Activated CD4-positive, alpha-beta memory T cell treated with anti-CD3 and anti-CD28 coated beads, Interleukin-2, amount 10 ng/mL, durations not matched to agents 7 days and 5 days (primary cell): ENCODE measurements around the gene HIVEP3. TPM values are rescaled to one million over a fixed set of nuclear protein-coding genes. Genes with fewer than 3 reads are reported as not detected.

Experiments
- CTCF ChIA-PET: fragments of 350-600 bp; sonication (Branson Sonifier 250); formaldehyde crosslinking; loops from one replicate; lab custom pipeline; 2021; ENCODE audit warnings: antibody characterized with exemption, inconsistent platforms; lab: Charles Lee
- POLR2A ChIA-PET: fragments of 350-600 bp; sonication (Branson Sonifier 250); formaldehyde crosslinking; loops from one replicate; lab custom pipeline; 2021; ENCODE audit warnings: antibody characterized with exemption; lab: Charles Lee
- DNase-seq: peaks from one replicate; pipeline ENCODE4 v3.0.0-alpha.2; 2020
- H3K27ac Mint-ChIP-seq: one replicate; pipeline ENCODE4 v1.8.0; 2021; ENCODE audit warnings: mild to moderate bottlenecking, mixed read lengths
- H3K27me3 Mint-ChIP-seq: one replicate; pipeline ENCODE4 v1.8.0; 2021; ENCODE audit warnings: mixed read lengths
- H3K36me3 Mint-ChIP-seq: one replicate; pipeline ENCODE4 v1.8.0; 2021; ENCODE audit warnings: low read depth, mixed read lengths
- H3K4me1 Mint-ChIP-seq: one replicate; pipeline ENCODE4 v1.8.0; 2021; ENCODE audit warnings: mixed read lengths
- H3K4me3 Mint-ChIP-seq: one replicate; pipeline ENCODE4 v1.8.0; 2021; ENCODE audit warnings: mild to moderate bottlenecking, mixed read lengths
- H3K9me3 Mint-ChIP-seq: one replicate; pipeline ENCODE4 v1.8.0; 2021; ENCODE audit warnings: mixed read lengths
- total RNA-seq, 2 experiments: library from RNA; stranded (reverse); gene quantifications; one replicate each; pipeline ENCODE4 v1.2.3, GENCODE V29; 2021

The HIVEP3 gene
- total RNA-seq, 2 experiments from 2014 or later, result 27.8 to 28.8 TPM

DNA sequence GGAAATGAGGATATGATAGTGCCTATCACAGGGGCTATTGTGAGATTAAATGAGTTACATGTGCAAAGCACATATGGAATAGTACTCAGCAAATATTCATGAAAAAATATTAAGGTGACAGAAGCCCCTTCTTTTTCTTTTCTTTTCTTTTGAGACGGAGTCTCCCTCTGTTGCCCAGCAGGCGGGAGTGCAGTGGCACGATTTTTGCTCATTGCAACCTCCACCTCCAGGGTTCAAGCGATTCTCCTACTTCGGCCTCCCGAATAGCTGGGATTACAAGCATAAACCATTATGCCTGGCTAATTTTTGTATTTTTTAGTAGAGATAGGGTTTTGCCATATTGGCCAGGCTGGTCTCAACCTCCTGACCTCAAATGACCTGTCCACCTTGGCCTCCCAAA is 139.4 kb downstream of the HIVEP3 start:
- ChIA-PET CTCF (no interaction called here), POLR2A (no interaction called here)
- H3K4me1 Mint-ChIP-seq, result peaks cover 16% of the 10 kb centered on the region
- H3K9me3 Mint-ChIP-seq, result peaks cover 10% of the 10 kb centered on the region
- no peak overlapping the region for H3K4me3 Mint-ChIP-seq
- H3K27ac Mint-ChIP-seq, result no peak overlapping the region
- no peak for DNase-seq
- H3K36me3 Mint-ChIP-seq, result peaks cover 18% of the 10 kb centered on the region
- no peaks in the 10 kb centered on the region for H3K27me3 Mint-ChIP-seq

DNA sequence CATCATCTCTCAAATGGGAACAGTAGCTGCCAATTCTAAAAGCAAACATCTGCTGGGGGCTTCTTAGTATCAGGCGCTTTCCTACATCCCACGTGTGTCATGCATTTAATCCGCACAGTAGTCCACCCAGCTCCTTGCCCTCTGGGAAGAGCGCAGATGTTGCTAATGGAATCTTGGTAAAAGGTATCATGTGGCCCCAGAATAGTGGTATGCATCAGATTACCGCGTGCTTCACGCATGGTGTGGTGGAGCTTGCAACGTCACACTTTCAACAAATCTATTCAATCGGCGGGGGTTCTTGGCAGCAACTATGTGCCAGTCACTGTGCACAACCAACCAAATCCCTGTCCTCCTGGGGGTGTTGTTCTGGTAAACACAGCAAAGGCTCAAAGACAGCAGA is 141.0 kb downstream of the HIVEP3 start:
- DNase-seq, result no peak
- no peaks in the 10 kb centered on the region for H3K27me3 Mint-ChIP-seq
- peaks cover 5% of the 10 kb centered on the region for H3K36me3 Mint-ChIP-seq
- no peak overlapping the region for H3K4me3 Mint-ChIP-seq
- H3K27ac Mint-ChIP-seq, result no peak overlapping the region
- ChIA-PET POLR2A (interaction anchor here (1.1 kb wide), 1 partner anchor 12 kb away, joined by 5 read pairs; no protein-coding TSS in a partner anchor), CTCF (no interaction called here)
- peaks cover 2% of the 10 kb centered on the region for H3K9me3 Mint-ChIP-seq
- peaks cover 5% of the 10 kb centered on the region for H3K4me1 Mint-ChIP-seq

DNA sequence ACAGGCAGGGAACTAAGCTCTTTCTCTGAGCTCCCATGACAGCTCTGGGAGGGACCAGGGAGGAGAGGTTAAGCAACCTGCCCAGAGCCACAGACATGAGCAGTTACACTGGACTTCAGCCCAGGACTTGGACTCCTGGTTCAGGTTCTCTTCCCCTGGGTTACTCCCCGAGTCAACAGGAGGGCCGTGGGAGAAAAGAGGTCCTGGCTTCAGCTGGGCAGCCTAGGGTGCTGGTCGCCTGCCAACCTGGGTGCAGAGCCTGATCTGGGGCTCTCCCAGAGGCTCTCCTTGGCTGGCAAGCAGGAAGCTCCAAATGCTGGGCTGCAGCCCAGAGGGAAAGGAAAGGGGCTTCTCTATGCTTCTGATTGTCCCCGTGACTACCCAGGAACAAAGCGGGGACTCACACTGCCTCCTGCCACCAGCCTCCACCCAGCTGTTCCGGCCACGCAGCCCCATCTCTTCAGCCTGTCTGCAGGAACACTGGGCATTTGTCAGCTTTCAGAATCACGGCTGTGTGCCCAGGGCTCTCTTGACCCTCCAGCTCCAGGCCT is 141.8 kb downstream of the HIVEP3 start:
- Mint-ChIP-seq H3K27me3 (no peaks in the 10 kb centered on the region), H3K9me3 (peaks cover under 1% of the 10 kb centered on the region), H3K36me3 (peaks cover 2% of the 10 kb centered on the region), H3K27ac (no peak overlapping the region), H3K4me3 (no peak overlapping the region), H3K4me1 (peaks cover under 1% of the 10 kb centered on the region)
- DNase-seq, result no peak
- ChIA-PET POLR2A (interaction anchor here (1.1 kb wide), 1 partner anchor 13 kb away, joined by 5 read pairs; no protein-coding TSS in a partner anchor), CTCF (no interaction called here)

DNA sequence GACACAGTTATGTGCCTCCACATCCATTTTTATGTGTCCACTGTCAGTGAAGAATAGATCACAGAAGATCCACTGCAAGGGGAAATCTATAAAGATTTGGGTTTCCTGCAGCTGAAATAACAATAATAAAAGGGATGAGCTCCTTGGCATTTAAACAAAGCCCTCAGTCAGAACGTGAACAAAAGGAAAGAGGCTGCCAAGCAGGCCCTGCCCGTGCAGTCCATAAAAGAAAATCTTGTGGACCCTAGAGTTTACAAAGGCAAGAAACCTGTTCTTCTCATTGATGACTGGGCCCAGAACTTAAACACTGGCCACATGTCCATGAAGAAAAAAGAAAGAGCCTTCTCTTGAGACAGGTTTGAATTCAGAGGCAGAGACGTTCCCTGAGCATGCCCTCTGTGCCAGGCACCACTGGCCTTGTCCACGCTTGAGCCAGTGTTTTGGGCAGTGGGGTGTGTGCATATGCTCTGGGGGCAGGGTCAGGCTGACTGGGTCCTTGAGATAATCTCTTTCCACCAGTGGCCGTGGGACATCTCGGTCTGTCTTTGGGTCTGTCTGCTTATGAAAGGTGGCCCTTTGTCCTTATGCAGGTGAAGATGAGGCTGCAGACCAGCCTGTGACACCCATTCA is 142.7 kb downstream of the HIVEP3 start:
- no peaks in the 10 kb centered on the region for H3K4me1 Mint-ChIP-seq
- H3K4me3 Mint-ChIP-seq, result no peak overlapping the region
- no peaks in the 10 kb centered on the region for H3K9me3 Mint-ChIP-seq
- no peaks in the 10 kb centered on the region for H3K36me3 Mint-ChIP-seq
- ChIA-PET POLR2A (no interaction called here), CTCF (interaction anchor here (0.6 kb wide), 1 partner anchor 961 kb away, joined by 3 read pairs; no protein-coding TSS in a partner anchor)
- H3K27ac Mint-ChIP-seq, result no peak overlapping the region
- no peak for DNase-seq
- H3K27me3 Mint-ChIP-seq, result no peaks in the 10 kb centered on the region

DNA sequence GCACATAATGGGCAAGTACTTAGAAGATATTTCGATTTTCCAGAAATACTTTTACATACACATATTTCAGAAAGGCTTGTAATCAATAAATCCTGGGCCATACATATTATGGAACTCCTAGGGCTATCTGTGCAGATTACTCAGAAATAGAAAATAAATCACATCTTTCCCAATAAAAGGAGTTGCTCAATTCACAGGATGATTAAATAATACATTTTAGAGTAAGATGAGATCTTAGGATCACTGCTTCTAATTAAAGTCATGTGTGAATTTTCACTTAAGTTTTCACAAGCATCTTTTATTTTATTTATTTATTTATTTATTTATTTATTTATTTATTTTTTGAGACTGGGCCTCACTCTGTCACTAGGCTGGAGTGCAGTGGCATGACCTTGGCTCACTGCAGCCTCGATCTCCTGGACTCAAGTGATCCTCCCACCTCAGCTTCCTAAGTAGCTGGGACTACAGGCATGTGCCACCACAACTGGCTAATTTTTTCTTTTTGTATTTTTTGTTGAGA is 144.2 kb downstream of the HIVEP3 start:
- POLR2A ChIA-PET, result no interaction called here
- no peaks in the 10 kb centered on the region for H3K27me3 Mint-ChIP-seq

DNA sequence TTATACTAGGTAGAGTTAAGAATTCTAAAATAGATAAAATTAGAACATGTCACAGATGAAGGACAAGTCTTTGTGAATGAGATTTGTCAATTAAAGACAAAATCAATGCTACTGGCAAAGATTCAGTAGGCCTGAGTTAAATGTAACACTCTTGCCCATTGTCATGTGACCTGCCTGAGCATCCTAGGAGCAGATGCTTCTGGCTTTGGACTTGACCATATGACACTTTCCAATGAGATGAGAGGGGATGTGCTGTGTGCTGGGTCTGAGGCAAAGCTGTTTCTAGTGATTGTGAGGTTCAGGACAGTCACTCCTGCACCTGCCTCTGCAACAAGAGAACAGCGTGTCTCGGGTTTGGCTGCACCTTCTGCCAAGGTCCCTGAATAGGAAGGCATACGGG is 144.9 kb downstream of the HIVEP3 start:
- Mint-ChIP-seq H3K9me3 (no peaks in the 10 kb centered on the region), H3K27ac (no peak overlapping the region), H3K36me3 (no peaks in the 10 kb centered on the region), H3K27me3 (no peaks in the 10 kb centered on the region), H3K4me3 (no peak overlapping the region), H3K4me1 (no peaks in the 10 kb centered on the region)
- ChIA-PET CTCF (no interaction called here), POLR2A (no interaction called here)
- no peak for DNase-seq

More for the DNA sequence above, 144.2 kb downstream of the HIVEP3 start:
- H3K27ac Mint-ChIP-seq, result no peak overlapping the region
- H3K36me3 Mint-ChIP-seq, result no peaks in the 10 kb centered on the region
- H3K4me1 Mint-ChIP-seq, result no peaks in the 10 kb centered on the region
- no peak for DNase-seq
- no peaks in the 10 kb centered on the region for H3K9me3 Mint-ChIP-seq
- H3K4me3 Mint-ChIP-seq, result no peak overlapping the region
- CTCF ChIA-PET, result no interaction called here

DNA sequence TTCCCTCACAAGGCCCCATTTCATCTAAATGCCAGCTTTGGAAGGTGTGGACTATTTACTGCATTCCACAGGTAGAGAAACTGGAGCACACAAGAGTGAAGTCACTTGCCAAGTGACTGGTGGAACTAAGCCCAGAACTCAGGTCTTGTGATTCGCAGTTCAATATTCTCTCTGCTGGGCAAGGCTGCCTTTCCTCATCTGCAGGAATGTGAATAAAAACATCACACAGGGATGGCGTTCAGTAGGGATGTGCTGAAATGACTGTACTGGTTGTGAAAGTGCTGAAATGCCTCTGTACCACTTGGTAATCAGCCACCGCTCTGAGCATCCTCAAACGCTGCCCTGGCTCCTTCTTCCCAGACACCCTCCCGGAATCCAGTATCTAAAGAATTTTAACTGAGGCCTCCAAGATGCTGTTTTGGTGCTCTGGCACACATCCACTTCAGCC is 145.6 kb downstream of the HIVEP3 start:
- ChIA-PET POLR2A (no interaction called here), CTCF (no interaction called here)
- H3K4me3 Mint-ChIP-seq, result no peak overlapping the region
- no peak for DNase-seq
- H3K27me3 Mint-ChIP-seq, result no peaks in the 10 kb centered on the region
- no peaks in the 10 kb centered on the region for H3K36me3 Mint-ChIP-seq
- H3K9me3 Mint-ChIP-seq, result no peaks in the 10 kb centered on the region
- no peak overlapping the region for H3K27ac Mint-ChIP-seq
- no peaks in the 10 kb centered on the region for H3K4me1 Mint-ChIP-seq

DNA sequence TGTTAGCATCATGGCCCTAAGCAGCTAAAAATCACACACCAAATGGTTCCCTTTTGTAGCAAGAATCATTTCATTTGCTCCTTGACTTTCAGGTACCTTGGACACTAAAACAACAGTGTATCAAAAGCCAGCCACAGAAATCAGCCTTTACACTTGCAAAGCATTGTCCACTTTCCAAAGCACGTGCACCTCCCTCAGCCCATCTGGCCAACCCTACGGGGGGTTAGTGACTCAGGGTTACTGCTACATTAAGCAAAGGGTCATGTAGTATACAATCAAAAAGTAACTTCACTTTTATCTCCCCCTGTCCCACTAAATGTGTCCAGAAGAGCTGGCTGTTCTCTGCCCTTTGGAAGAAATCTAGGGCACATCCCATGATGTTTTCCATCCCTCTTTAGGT is 149.7 kb downstream of the HIVEP3 start:
- H3K36me3 Mint-ChIP-seq, result no peaks in the 10 kb centered on the region
- no peaks in the 10 kb centered on the region for H3K9me3 Mint-ChIP-seq
- H3K27me3 Mint-ChIP-seq, result peaks cover 2% of the 10 kb centered on the region
- H3K27ac Mint-ChIP-seq, result no peak overlapping the region
- POLR2A ChIA-PET, result interaction anchor here (0.8 to 1.5 kb wide), 2 partner anchors 18 to 36 kb away, joined by 3 read pairs; no protein-coding TSS in a partner anchor
- CTCF ChIA-PET, result interaction anchor here (0.7 to 1.1 kb wide), 3 partner anchors 30 to 253 kb away, joined by 3 to 4 read pairs (median 3); no protein-coding TSS in a partner anchor
- peaks cover 3% of the 10 kb centered on the region for H3K4me1 Mint-ChIP-seq
- no peak for DNase-seq
- H3K4me3 Mint-ChIP-seq, result no peak overlapping the region

DNA sequence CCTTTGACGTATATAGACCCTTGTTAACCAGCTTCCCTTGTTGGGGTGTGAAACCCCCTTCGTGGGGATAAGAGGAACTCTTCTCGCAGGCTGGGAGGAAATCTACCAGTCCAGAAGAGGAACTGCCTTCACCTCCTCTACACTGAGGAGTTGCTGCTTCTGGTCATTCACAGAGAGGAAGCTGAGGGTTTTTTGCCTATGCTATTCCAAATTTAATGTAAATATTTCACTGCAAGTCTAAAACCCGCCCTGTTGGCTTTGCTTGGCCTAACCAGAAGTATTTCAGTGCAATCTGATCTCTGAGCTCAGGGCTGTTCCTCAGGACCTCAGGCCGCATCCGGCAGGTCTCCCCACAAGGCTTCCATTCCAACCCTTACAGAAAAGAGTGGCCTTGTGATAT is 150.1 kb downstream of the HIVEP3 start:
- H3K9me3 Mint-ChIP-seq, result no peaks in the 10 kb centered on the region
- H3K4me3 Mint-ChIP-seq, result no peak overlapping the region
- no peaks in the 10 kb centered on the region for H3K36me3 Mint-ChIP-seq
- H3K4me1 Mint-ChIP-seq, result peaks cover 3% of the 10 kb centered on the region
- H3K27ac Mint-ChIP-seq, result no peak overlapping the region
- peaks cover 3% of the 10 kb centered on the region for H3K27me3 Mint-ChIP-seq
- no peak for DNase-seq
- POLR2A ChIA-PET, result interaction anchor here (0.8 to 1.5 kb wide), 2 partner anchors 17 to 36 kb away, joined by 3 read pairs; no protein-coding TSS in a partner anchor
- CTCF ChIA-PET, result interaction anchor here (0.8 to 1.4 kb wide), 3 partner anchors 30 to 36 kb away, joined by 3 to 4 read pairs (median 3); no protein-coding TSS in a partner anchor

DNA sequence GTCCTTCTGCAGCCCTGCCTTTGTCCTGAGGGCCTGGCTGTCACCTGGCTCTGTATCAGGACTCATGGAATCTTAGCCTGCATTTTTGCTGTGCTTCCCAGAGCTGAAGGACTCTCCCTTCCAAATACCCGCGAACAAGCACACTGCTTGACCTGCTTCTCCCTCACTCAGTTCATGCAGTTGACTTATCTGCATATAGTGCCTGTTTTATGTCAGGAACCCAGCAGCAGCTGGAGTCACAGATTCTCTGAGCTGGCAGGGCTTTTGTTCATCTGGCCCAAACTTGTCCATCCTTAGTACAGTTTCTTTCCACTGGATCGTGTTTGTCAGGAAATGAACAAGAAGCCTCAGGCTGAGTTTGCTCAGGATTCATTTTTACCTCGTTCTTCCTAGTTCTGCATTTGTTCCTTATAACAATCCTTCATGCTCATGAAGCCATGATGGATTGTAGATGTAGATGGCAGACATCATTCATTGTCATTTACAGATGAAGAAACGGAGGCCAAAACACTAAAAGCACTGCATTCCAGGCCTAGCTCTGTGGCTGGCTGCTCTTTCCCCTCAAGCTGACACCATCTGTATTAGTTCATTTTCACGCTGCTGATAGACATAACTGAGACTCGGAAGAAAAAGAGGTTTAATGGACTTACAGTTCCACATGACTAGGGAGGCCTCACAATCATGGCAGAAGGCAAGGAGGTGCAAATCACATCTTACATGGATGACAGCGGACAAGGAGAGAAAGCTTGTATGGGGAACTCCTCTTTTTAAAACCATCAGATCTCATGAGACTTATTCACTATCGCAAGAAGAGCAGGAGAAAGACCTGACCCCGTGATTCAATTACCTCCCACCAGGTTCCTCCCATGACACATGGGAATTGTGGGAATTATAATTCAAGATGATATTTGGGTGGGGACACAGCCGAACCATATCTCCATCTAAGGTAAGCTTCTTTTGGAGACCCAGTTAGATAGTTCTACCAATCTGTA is 150.9 kb downstream of the HIVEP3 start:
- no peaks in the 10 kb centered on the region for H3K36me3 Mint-ChIP-seq

DNA sequence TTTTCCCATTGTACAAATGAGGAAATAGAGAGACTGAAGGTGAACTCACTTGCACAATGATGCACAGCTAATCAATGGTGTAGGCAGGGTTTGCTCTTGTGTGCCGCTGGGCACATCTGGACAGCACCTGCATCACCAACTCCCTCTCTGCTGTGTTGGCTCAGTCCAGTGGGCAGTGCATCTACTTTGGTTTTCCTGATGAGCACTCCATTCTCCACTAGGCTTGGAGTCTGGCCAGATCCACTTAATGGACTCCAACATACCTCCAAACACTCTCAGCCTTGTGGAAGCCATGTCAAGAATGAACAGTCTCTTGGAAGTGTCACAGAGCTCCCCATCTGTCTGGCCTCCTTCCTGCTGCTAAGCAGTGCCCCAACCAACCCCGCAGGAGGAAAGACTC is 152.2 kb downstream of the HIVEP3 start:
- H3K27me3 Mint-ChIP-seq, result peaks cover 3% of the 10 kb centered on the region
- peaks cover 8% of the 10 kb centered on the region for H3K9me3 Mint-ChIP-seq
- H3K36me3 Mint-ChIP-seq, result peaks cover 7% of the 10 kb centered on the region
- no peak for DNase-seq
- ChIA-PET POLR2A (no interaction called here), CTCF (no interaction called here)
- H3K4me3 Mint-ChIP-seq, result no peak overlapping the region
- H3K4me1 Mint-ChIP-seq, result peaks cover 3% of the 10 kb centered on the region
- no peak overlapping the region for H3K27ac Mint-ChIP-seq

More for the DNA sequence above, 150.9 kb downstream of the HIVEP3 start:
- ChIA-PET CTCF (interaction anchor here (1.1 to 1.4 kb wide), 2 partner anchors 34 to 37 kb away, joined by 3 to 4 read pairs; no protein-coding TSS in a partner anchor), POLR2A (interaction anchor here (0.8 to 1.5 kb wide), 2 partner anchors 16 to 37 kb away, joined by 3 read pairs; no protein-coding TSS in a partner anchor)
- Mint-ChIP-seq H3K9me3 (no peaks in the 10 kb centered on the region), H3K27ac (no peak overlapping the region), H3K27me3 (peaks cover 3% of the 10 kb centered on the region), H3K4me3 (no peak overlapping the region), H3K4me1 (peaks cover 3% of the 10 kb centered on the region)
- DNase-seq, result no peak

DNA sequence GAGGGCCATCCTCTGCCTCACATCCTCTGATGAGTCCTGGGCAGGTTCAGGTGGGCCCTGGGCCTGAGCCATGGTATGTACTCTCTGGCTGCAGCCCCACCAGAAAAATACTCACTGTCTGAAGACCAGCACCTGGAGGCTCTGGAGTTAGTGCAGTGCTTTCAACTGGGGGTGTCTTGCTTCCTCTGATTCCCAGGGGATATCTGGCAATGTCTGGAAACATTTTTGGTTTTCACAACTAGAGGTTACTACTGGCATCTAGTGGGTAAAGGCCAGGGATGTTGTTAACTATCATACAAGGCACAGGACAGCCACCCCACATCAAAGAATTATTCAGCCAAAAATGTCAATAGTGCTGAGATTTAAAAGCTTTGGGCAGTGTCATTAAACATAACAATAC is 152.7 kb downstream of the HIVEP3 start:
- peaks cover 3% of the 10 kb centered on the region for H3K4me1 Mint-ChIP-seq
- POLR2A ChIA-PET, result no interaction called here
- H3K36me3 Mint-ChIP-seq, result peaks cover 12% of the 10 kb centered on the region
- CTCF ChIA-PET, result no interaction called here
- peaks cover 13% of the 10 kb centered on the region for H3K9me3 Mint-ChIP-seq
- no peak for DNase-seq
- H3K4me3 Mint-ChIP-seq, result no peak overlapping the region
- no peak overlapping the region for H3K27ac Mint-ChIP-seq
- H3K27me3 Mint-ChIP-seq, result peaks cover 3% of the 10 kb centered on the region
